ENCODE measurements around the gene TRAPPC3L.

Gene TRAPPC3L

GRCh38 chr6:116580198-116580597 is 34.7 kb upstream of the TRAPPC3L start:
- H2BK12ac ChIP-seq (ENCODE audit: low read length in 2 of 2), result no peak overlapping the region
- no peak overlapping the region for H2BK15ac ChIP-seq (ENCODE audit: low read depth, poor library complexity, severe bottlenecking)
- H3K14ac ChIP-seq (ENCODE audit: low read length in 2 of 2), result no peak overlapping the region
- H3K27me3 ChIP-seq (ENCODE audit: control insufficient read depth in 1 of 2, insufficient read depth in 1 of 2, low read length in 2 of 2), result no peaks in the 10 kb centered on the region
- H3K36me3 ChIP-seq (ENCODE audit: control insufficient read depth in 1 of 2, insufficient read depth in 2 of 2, low read depth in 1 of 2, low read length in 2 of 2), result peaks cover 2 to 79% of the 10 kb centered on the region in 2 experiments
- no peaks in the 10 kb centered on the region for H3K9me3 ChIP-seq (ENCODE audit: control insufficient read depth, low read length)
- peak; percentile 40 for DNase-seq
- WGBS, result 66% methylated on average over 2 of the region's 2 CpGs
- no peak overlapping the region for H3K27ac ChIP-seq (ENCODE audit: low read length, poor library complexity, severe bottlenecking)
- no peak overlapping the region for H3K18ac ChIP-seq (ENCODE audit: low read depth in 1 of 2, low read length in 2 of 2)
- no peak overlapping the region for H2AFZ ChIP-seq (ENCODE audit: low read depth, low read length)
- no peak overlapping the region for H3K23ac ChIP-seq (ENCODE audit: low read length in 2 of 2)
- no peak overlapping the region for H3K4ac ChIP-seq (ENCODE audit: low read depth in 1 of 2, low read length in 2 of 2)
- no peak overlapping the region for H2BK5ac ChIP-seq (ENCODE audit: low read depth, low read length, poor library complexity, severe bottlenecking)
- no peaks in the 10 kb centered on the region for H3K4me1 ChIP-seq (ENCODE audit: control insufficient read depth, insufficient read depth, low read depth, low read length)
- H2AK5ac ChIP-seq (ENCODE audit: low read length, severe bottlenecking), result no peak overlapping the region
- no peak overlapping the region for H3K9ac ChIP-seq (ENCODE audit: low read length)
- no peak overlapping the region for H4K8ac ChIP-seq (ENCODE audit: low read length)
- peaks cover 11% of the 10 kb centered on the region for H3K79me1 ChIP-seq (replicated peaks; ENCODE audit: low read length, poor library complexity, severe bottlenecking)
- no peak overlapping the region for H2BK120ac ChIP-seq (ENCODE audit: low read depth, low read length)
- no peak overlapping the region for H4K91ac ChIP-seq (ENCODE audit: low read length)
- H3K4me2 ChIP-seq (ENCODE audit: low read length, poor library complexity, severe bottlenecking), result no peak overlapping the region
- no peak overlapping the region for H3K4me3 ChIP-seq (ENCODE audit: insufficient read depth in 1 of 2, low read depth in 1 of 2, low read length in 2 of 2)

- Histone ChIP-seq H2AFZ (ENCODE audit: low read depth, low read length) (no peak overlapping the region), H3K18ac (ENCODE audit: low read depth in 1 of 2, low read length in 2 of 2) (no peak overlapping the region), H3K4me1 (ENCODE audit: control insufficient read depth, insufficient read depth, low read depth, low read length) (no peaks in the 10 kb centered on the region), H3K23ac (ENCODE audit: low read length in 2 of 2) (no peak overlapping the region), H2BK5ac (ENCODE audit: low read depth, low read length, poor library complexity, severe bottlenecking) (no peak overlapping the region), H3K9me3 (ENCODE audit: control insufficient read depth, low read length) (no peaks in the 10 kb centered on the region), H3K36me3 (ENCODE audit: control insufficient read depth in 1 of 2, insufficient read depth in 2 of 2, low read depth in 1 of 2, low read length in 2 of 2) (peaks cover 8 to 77% of the 10 kb centered on the region in 2 experiments), H3K4me2 (ENCODE audit: low read length, poor library complexity, severe bottlenecking) (no peak overlapping the region), H3K9ac (ENCODE audit: low read length) (no peak overlapping the region), H3K4me3 (ENCODE audit: insufficient read depth in 1 of 2, low read depth in 1 of 2, low read length in 2 of 2) (no peak overlapping the region), H4K8ac (ENCODE audit: low read length) (no peak overlapping the region), H4K91ac (ENCODE audit: low read length) (no peak overlapping the region), H2BK15ac (ENCODE audit: low read depth, poor library complexity, severe bottlenecking) (no peak overlapping the region), H3K27me3 (ENCODE audit: control insufficient read depth in 1 of 2, insufficient read depth in 1 of 2, low read length in 2 of 2) (no peaks in the 10 kb centered on the region), H3K14ac (ENCODE audit: low read length in 2 of 2) (no peak overlapping the region), H3K79me1 (replicated peaks; ENCODE audit: low read length, poor library complexity, severe bottlenecking) (peaks cover 13% of the 10 kb centered on the region), H2BK120ac (ENCODE audit: low read depth, low read length) (no peak overlapping the region), H3K27ac (ENCODE audit: low read length, poor library complexity, severe bottlenecking) (no peak overlapping the region), H2BK12ac (ENCODE audit: low read length in 2 of 2) (no peak overlapping the region), H2AK5ac (ENCODE audit: low read length, severe bottlenecking) (no peak overlapping the region), H3K4ac (ENCODE audit: low read depth in 1 of 2, low read length in 2 of 2) (no peak overlapping the region)
- peak; percentile 60 for DNase-seq
- no CpG with 5 or more reads among the region's 1 CpG for WGBS
Observed at GRCh38 chr6:116579143-116579542, 33.7 kb upstream of the TRAPPC3L start.

GRCh38 chr6:116578335-116578734 is 32.9 kb upstream of the TRAPPC3L start:
- Histone ChIP-seq H3K9me3 (ENCODE audit: control insufficient read depth, low read length) (no peaks in the 10 kb centered on the region), H3K79me1 (replicated peaks; ENCODE audit: low read length, poor library complexity, severe bottlenecking) (peaks cover 11% of the 10 kb centered on the region), H2BK15ac (ENCODE audit: low read depth, poor library complexity, severe bottlenecking) (no peak overlapping the region), H4K91ac (ENCODE audit: low read length) (no peak overlapping the region), H3K4me1 (ENCODE audit: control insufficient read depth, insufficient read depth, low read depth, low read length) (no peaks in the 10 kb centered on the region), H3K27ac (ENCODE audit: low read length, poor library complexity, severe bottlenecking) (no peak overlapping the region), H4K8ac (ENCODE audit: low read length) (no peak overlapping the region), H3K4ac (ENCODE audit: low read depth in 1 of 2, low read length in 2 of 2) (no peak overlapping the region), H2AFZ (ENCODE audit: low read depth, low read length) (no peak overlapping the region), H3K18ac (ENCODE audit: low read depth in 1 of 2, low read length in 2 of 2) (no peak overlapping the region), H3K9ac (ENCODE audit: low read length) (no peak overlapping the region), H3K4me3 (ENCODE audit: insufficient read depth in 1 of 2, low read depth in 1 of 2, low read length in 2 of 2) (no peak overlapping the region), H3K36me3 (ENCODE audit: control insufficient read depth in 1 of 2, insufficient read depth in 2 of 2, low read depth in 1 of 2, low read length in 2 of 2) (peaks cover 6 to 71% of the 10 kb centered on the region in 2 experiments), H2BK120ac (ENCODE audit: low read depth, low read length) (no peak overlapping the region), H2AK5ac (ENCODE audit: low read length, severe bottlenecking) (no peak overlapping the region), H3K27me3 (ENCODE audit: control insufficient read depth in 1 of 2, insufficient read depth in 1 of 2, low read length in 2 of 2) (no peaks in the 10 kb centered on the region), H3K14ac (ENCODE audit: low read length in 2 of 2) (no peak overlapping the region), H2BK12ac (ENCODE audit: low read length in 2 of 2) (no peak overlapping the region), H2BK5ac (ENCODE audit: low read depth, low read length, poor library complexity, severe bottlenecking) (no peak overlapping the region), H3K4me2 (ENCODE audit: low read length, poor library complexity, severe bottlenecking) (no peak overlapping the region), H3K23ac (ENCODE audit: low read length in 2 of 2) (no peak overlapping the region)
- DNase-seq, result no peak

GRCh38 chr6:116577486-116577885 is 32.0 kb upstream of the TRAPPC3L start:
- no peak overlapping the region for H3K14ac ChIP-seq (ENCODE audit: low read length in 2 of 2)
- no peak overlapping the region for H2AK5ac ChIP-seq (ENCODE audit: low read length, severe bottlenecking)
- no peaks in the 10 kb centered on the region for H3K9me3 ChIP-seq (ENCODE audit: control insufficient read depth, low read length)
- H2BK120ac ChIP-seq (ENCODE audit: low read depth, low read length), result no peak overlapping the region
- H2BK12ac ChIP-seq (ENCODE audit: low read length in 2 of 2), result no peak overlapping the region
- H3K27me3 ChIP-seq (ENCODE audit: control insufficient read depth in 1 of 2, insufficient read depth in 1 of 2, low read length in 2 of 2), result no peaks in the 10 kb centered on the region
- no peak for DNase-seq
- no peak overlapping the region for H3K4me3 ChIP-seq (ENCODE audit: insufficient read depth in 1 of 2, low read depth in 1 of 2, low read length in 2 of 2)
- no peak overlapping the region for H3K18ac ChIP-seq (ENCODE audit: low read depth in 1 of 2, low read length in 2 of 2)
- no peak overlapping the region for H2BK5ac ChIP-seq (ENCODE audit: low read depth, low read length, poor library complexity, severe bottlenecking)
- peaks cover 6 to 65% of the 10 kb centered on the region in 2 experiments for H3K36me3 ChIP-seq (ENCODE audit: control insufficient read depth in 1 of 2, insufficient read depth in 2 of 2, low read depth in 1 of 2, low read length in 2 of 2)
- no peak overlapping the region for H3K9ac ChIP-seq (ENCODE audit: low read length)
- no peak overlapping the region for H2AFZ ChIP-seq (ENCODE audit: low read depth, low read length)
- H3K4me1 ChIP-seq (ENCODE audit: control insufficient read depth, insufficient read depth, low read depth, low read length), result no peaks in the 10 kb centered on the region
- no peak overlapping the region for H3K23ac ChIP-seq (ENCODE audit: low read length in 2 of 2)
- WGBS, result 86% methylated on average over 4 of the region's 5 CpGs
- H3K4me2 ChIP-seq (ENCODE audit: low read length, poor library complexity, severe bottlenecking), result no peak overlapping the region
- no peak overlapping the region for H3K4ac ChIP-seq (ENCODE audit: low read depth in 1 of 2, low read length in 2 of 2)
- no peak overlapping the region for H4K91ac ChIP-seq (ENCODE audit: low read length)
- H2BK15ac ChIP-seq (ENCODE audit: low read depth, poor library complexity, severe bottlenecking), result no peak overlapping the region
- H3K27ac ChIP-seq (ENCODE audit: low read length, poor library complexity, severe bottlenecking), result no peak overlapping the region
- H4K8ac ChIP-seq (ENCODE audit: low read length), result no peak overlapping the region
- H3K79me1 ChIP-seq (replicated peaks; ENCODE audit: low read length, poor library complexity, severe bottlenecking), result peaks cover 9% of the 10 kb centered on the region
